ENCODE data around the gene PPP1R37. TPM values are rescaled to one million over a fixed set of nuclear protein-coding genes. Genes with fewer than 3 reads are reported as not detected.

Gene PPP1R37
- total RNA-seq, 1 donor from 2014 or later: 20.6 TPM

DNA sequence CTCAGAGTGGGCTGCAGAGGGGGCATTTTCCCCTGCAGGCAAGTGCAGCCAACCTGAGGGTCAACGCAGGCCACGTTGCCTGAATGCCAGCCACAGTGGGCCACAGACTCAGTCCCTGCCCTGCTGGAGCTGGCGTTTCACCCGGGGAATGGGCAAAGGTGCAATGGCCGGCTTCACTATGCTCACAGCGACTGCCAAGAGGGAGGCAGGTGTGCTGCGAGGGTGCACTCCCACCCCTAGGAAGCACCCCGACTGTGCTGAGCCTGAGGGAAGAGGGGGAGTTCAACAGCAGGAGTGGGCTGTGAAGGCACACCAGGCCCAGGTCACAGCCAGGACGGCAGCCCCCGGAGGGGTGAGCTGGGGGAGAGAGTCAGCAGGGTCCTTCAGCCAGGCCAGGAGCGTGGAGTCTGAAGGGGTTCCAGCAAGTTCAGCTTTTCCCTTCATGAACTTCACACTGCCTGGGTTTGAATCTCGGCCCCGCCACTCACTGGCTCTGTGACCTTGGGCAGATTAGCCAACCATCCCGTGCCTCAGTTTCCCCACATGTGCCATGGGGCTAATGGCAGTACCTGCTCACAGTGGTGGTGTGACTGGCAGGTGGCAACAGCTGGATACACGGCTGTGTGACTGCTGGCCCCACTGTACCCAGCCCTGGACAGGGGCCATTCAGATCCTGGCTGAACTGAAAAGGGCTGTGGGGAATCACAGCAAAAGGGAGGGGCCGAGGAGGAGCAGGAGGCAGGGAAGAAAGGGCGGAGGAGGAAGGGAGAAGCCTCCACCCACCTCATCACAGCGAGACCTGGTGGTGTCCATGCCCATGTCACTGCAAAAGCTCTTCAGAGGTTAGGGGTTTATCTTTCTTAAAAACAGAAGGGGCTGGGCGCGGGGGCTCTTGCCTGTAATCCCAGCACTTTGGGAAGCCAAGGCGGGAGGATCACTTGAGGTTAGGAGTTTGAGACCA lies 77.4 kb downstream of the PPP1R37 start:
- DNase-seq: no peak

DNA sequence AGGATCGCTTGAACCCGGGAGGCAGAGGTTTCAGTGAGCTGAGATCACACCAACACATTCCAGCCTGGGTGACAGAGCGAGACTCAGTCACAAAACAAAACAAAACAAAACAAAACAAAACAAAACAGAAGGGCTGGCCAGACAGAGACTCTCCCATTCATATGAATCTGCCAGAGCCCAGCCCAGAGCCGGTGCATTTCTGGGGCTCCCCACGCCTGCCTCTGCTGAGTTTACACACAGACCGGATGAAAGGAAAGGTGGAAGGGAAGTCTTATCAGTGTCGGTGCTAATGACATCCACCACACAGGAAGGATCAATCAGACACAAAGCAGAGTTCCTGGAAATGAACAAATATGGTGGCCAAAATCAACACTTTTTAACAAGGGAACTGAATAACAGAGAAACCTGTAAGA lies 78.2 kb downstream of the PPP1R37 start:
- DNase-seq: no peak

DNA sequence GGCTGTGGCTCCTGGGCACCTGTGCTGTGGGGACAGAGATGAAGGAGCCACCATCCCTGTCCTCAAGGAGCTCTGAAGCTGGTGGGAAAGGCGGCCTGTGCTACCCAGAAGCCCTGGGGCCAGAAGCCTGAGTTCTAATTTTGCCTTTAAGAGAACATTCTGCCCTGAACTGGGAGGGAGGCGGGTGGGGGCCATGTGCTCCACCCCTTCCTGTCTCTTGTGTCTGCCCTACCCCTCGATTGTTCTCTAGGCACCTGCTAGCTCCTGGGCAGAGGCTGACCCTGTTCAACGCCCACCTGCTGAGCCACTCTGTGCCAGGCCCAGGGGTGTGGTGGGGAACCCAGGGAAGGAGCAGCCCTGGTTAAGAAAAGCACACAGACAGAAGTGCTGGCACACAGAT lies 79.2 kb downstream of the PPP1R37 start:
- DNase-seq: no peak

- no peak for DNase-seq
These were observed 79.7 kb downstream of the PPP1R37 start for GRCh38 chr19:45172611-45173208.

GRCh38 chr19:45173816-45174215 lies 80.8 kb downstream of the PPP1R37 start:
- no peak for DNase-seq

GRCh38 chr19:45175515-45176345 lies 82.8 kb downstream of the PPP1R37 start:
- no peak for DNase-seq

DNA sequence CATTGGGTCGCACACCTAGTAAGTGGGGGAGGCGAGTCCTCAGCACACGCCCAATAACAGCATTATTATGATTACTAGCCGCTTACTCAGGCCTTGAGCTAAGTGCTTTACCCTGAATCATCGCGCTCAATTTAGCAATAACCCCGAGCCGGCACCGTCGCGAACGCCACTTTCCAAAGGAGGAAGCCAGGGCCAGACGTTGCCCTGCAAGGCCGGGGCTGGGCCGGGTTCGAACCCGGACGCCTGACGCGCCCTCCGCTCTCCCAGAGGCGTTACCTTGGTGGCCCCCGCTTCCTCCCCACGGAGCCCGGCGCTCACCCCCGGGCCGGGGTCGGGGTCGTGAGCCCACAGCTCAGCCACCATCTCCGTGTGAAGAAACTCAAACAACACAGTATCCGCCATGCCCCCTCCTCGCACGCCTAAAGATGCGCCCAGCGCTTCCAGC lies 84.9 kb downstream of the PPP1R37 start, which contains the start of gene TRAPPC6A:
Gene TRAPPC6A, minus strand, starts transcription at position 421 of the 445 bp plus-strand sequence. Its CDS starts 19 bp downstream, at position 402.
- DNase-seq: no peak

GRCh38 chr19:45178262-45179071 lies 85.5 kb downstream of the PPP1R37 start, which contains the start of gene BLOC1S3:
TSS of gene BLOC1S3 (plus strand) at chr19:45178784. CDS start at chr19:45179297, 513 bp downstream.
- DNase-seq: peak; percentile 100

GRCh38 chr19:45179072-45179891 lies 86.3 kb downstream of the PPP1R37 start:
- DNase-seq: no peak

GRCh38 chr19:45179892-45180370 lies 87.0 kb downstream of the PPP1R37 start:
- DNase-seq: no peak

GRCh38 chr19:45180936-45181335 lies 88.0 kb downstream of the PPP1R37 start:
- DNase-seq: no peak

DNA sequence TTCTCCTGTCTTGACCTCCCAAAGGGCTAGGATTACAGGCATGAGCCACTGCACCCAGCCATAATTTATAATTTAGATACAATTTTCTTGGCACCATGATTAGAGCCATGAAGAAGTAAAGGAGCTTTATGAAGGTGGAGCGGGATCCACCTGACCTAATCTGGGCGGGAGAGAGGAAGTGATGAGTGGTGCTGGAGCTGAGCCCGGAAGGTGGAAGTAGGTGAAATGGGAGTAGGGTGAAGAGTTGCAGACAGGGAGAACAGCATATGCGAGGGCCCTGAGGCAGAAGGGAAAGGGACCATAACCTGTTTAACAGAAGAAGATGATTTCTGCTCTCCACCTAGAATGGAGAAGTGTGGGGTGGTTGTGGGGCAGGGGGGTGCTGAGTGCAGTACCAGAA lies 89.8 kb downstream of the PPP1R37 start:
- DNase-seq: no peak

GRCh38 chr19:45184115-45184514 lies 91.1 kb downstream of the PPP1R37 start:
- DNase-seq: no peak

- DNase-seq: no peak
These were observed 93.7 kb downstream of the PPP1R37 start for GRCh38 chr19:45186509-45187334.

DNA sequence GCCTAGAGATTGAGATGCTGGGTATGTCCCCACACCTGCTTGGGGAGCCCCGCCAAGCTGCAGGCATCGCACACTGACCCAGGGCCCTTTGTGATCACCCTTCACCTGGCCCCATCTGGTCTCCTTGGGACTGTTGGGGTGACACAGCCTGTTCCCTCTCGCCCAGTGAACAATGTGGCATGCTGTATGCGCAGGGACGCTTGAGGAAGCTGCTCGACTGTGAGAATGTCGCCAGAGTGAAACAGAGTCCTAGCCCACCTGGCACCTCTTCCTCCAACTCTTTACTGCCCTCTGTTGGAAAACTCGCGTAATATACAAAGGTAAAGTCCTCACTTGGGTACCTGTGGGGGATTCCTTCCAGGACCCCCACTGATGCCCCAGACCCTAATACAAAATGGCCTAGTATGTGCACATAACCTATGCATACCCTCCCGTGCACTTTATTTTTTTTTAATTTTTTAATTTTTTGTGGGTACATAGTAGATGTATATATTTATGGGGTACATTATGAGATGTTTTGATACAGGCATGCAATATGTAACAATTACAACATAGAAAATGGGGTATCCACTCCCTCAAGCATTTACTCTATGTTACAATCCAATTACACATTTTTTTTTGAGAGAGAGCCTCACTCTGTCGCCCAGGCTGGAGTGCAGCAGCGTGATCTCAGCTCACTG lies 94.6 kb downstream of the PPP1R37 start:
- DNase-seq: no peak

DNA sequence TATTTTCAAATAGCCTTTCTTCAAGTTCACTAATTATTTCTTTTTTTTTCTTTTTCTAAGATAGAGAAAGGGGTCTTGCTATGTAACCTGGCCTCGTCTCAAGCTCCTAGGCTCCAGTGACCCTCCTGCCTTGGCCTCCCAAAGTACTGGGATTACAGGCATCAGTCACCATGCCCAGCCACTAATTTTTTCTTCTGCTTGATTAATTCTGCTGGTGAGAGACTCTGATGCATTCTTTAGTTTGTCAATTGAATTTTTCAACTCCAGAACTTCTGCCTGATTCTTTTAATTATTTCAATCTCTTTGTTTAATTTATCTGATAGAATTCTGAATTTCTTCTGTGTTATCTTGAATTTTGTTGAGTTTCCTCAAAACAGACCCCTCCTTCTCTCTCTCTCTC lies 97.0 kb downstream of the PPP1R37 start:
- DNase-seq: no peak

DNA sequence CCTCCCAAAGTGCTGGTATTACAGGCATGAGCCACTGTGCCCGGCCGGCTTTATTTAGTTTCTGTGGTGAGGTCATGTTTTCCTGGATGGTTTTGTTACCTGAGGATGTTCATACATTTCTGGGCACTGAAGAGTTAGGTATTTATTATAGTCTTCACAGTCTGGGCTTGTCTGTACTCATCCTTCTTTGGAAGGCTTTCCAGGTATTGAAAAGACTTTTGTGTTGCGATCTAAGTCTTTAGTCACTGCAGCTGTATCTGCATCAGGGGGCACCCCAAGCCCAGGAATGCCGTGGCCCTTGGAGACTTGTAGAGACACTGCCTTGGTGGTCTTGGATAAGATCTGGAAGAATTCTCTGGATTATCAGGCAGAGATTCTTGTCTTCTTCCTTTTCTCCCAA lies 98.4 kb downstream of the PPP1R37 start:
- DNase-seq: no peak

DNA sequence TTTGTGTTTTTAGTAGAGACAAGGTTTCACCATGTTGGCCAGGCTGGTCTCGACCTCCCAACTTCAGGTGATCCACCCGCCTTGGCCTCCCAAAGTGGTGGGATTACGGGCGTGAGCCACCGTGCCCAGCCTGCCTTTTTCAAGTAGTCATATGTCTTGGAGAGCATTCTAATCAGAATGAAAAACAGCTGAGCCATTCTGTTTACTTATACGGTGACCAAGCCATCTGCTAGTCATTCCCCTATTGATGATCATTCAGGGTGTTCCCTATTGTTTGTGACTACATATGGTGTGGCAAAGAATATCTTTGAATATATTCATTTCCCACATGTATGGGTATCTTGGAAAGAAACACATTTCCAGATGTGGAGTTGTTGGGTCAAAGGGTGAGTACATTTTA lies 102.8 kb downstream of the PPP1R37 start:
- DNase-seq: no peak
